T-helper 17 cell (primary cell): ENCODE data around the gene ZFTA. TPM values are rescaled to one million over a fixed set of nuclear protein-coding genes. Genes with fewer than 3 reads are reported as not detected.
A peak's percentile ranks its signal among the peaks of the same experiment; 100 is the strongest.
"Not testable (repeated sequence)": the region's sequence is repeated elsewhere in the genome, so short reads cannot be mapped to it uniquely, and the experiment has no call there.

Source experiments
- ATAC-seq: fragments of 150-1000 bp; cut with Tn5 transposase; 2 replicates; pipeline ENCODE4 v1.10.0; 2021; ENCODE audit warnings: mild to moderate bottlenecking, moderate library complexity
- DNase-seq, 3 donors: peaks; one replicate each; pipeline versions ENCODE4 v3.0.0 to v3.0.0-alpha.2; 2020 to 2021
- H3K9me3 ChIP-seq: one replicate; pipeline ENCODE4 v1.7.0; 2013; ENCODE audit warnings: low read length, mild to moderate bottlenecking; ENCODE audit not compliant: control insufficient read depth, poor library complexity, severe bottlenecking
- H3K27ac Mint-ChIP-seq: one replicate; pipeline ENCODE4 v1.8.0; 2022; ENCODE audit warnings: mild to moderate bottlenecking, moderate library complexity, mixed read lengths
- H3K27me3 Mint-ChIP-seq: one replicate; pipeline ENCODE4 v1.8.0; 2022; ENCODE audit warnings: mixed read lengths
- H3K36me3 Mint-ChIP-seq: one replicate; pipeline ENCODE4 v1.8.0; 2022; ENCODE audit warnings: low read depth, mixed read lengths
- H3K4me1 Mint-ChIP-seq: one replicate; pipeline ENCODE4 v1.8.0; 2022; ENCODE audit warnings: mild to moderate bottlenecking, mixed read lengths
- H3K4me3 Mint-ChIP-seq: one replicate; pipeline ENCODE4 v1.8.0; 2022; ENCODE audit warnings: mild to moderate bottlenecking, moderate library complexity, mixed read lengths
- total RNA-seq, 4 donors: library from RNA in 2 of 4; stranded (reverse) in 2 of 4; gene quantifications; one replicate each; pipeline ENCODE4 v1.2.3 and lab custom pipeline; 2022 to 2026

Gene ZFTA
- total RNA-seq, result 1 to 10 TPM; 1.1 to 1.9 TPM
- 5.4 to 8.1 reads per million in 2 donors for total RNA-seq (lab: John Stamatoyannopoulos, UW)

GRCh38 chr11:63768237-63769041 lies at the start of gene ZFTA:
ZFTA (minus strand) TSS chr11:63768775; CDS start chr11:63768622, 153 bp downstream.
- Mint-ChIP-seq H3K27me3 (peaks cover 9% of the 10 kb centered on the region), H3K36me3 (peaks cover 5% of the 10 kb centered on the region), H3K27ac (peak within 1 kb of the TSS; percentile 93), H3K4me1 (peaks cover 7% of the 10 kb centered on the region), H3K4me3 (peak within 1 kb of the TSS; percentile 99)
- H3K9me3 ChIP-seq, result no peaks in the 10 kb centered on the region
- ATAC-seq, result peak; percentile 75
- DNase-seq, result peak; percentile 56 to 67 (median 65)

DNA sequence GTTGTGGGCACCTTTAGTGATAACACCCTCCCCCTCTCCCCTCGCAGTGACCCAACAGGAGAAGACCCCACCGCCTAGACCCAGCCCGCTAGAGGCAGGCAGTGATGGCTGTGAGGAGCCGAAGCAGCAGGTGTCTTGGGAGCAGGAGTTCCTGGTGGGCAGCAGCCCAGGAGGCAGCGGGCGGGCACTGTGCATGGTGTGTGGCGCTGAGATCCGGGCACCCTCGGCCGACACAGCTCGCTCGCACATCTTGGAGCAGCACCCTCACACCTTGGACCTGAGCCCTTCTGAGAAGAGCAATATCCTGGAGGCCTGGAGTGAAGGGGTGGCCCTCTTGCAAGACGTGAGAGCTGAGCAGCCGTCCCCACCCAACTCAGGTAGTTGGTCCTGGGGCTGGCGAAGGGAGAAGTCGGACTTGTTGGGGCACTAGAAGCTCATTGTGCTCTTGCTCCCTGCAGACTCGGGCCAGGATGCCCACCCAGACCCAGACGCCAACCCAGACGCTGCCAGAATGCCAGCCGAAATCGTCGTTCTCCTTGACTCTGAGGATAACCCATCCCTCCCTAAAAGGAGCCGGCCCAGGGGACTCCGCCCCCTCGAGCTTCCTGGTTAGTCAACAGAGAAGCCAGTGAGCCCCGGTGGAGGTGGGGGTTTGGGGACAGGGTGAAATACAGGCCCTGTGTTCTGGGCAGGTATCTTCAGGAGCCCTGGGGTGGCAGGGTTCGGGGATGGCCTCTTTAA lies 49.4 kb upstream of the ZFTA start:
- H3K27me3 Mint-ChIP-seq, result no peaks in the 10 kb centered on the region
- H3K9me3 ChIP-seq, result no peaks in the 10 kb centered on the region
- no peak overlapping the region for H3K27ac Mint-ChIP-seq
- H3K36me3 Mint-ChIP-seq, result peaks cover 2% of the 10 kb centered on the region
- peaks cover 19% of the 10 kb centered on the region for H3K4me1 Mint-ChIP-seq
- no peak overlapping the region for H3K4me3 Mint-ChIP-seq
- ATAC-seq, result no peak
- DNase-seq, result no peak

DNA sequence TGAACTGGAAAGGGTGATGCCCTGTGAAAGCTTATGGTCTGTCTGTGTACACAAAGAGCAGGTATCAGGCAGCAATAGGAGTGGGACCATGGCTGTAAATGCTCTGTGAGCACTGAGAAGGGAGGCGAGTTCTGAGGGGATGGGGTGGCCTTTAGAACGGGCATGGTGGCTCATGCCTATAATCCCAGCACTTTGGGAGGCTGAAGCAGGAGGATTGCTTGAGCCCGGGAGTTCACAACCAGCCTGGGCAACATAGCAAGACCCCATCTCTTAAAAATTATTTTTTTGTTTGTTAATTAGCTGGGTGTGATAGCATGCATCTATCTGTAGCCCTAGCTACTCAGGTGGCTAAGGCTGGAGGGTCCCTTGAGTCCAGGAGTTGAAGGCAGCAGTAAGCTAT lies 48.2 kb upstream of the ZFTA start:
- H3K36me3 Mint-ChIP-seq, result peaks cover 2% of the 10 kb centered on the region
- peaks cover 21% of the 10 kb centered on the region for H3K4me1 Mint-ChIP-seq
- H3K9me3 ChIP-seq, result no peaks in the 10 kb centered on the region
- no peak overlapping the region for H3K4me3 Mint-ChIP-seq
- DNase-seq (no peak), ATAC-seq (no peak)
- no peak overlapping the region for H3K27ac Mint-ChIP-seq
- H3K27me3 Mint-ChIP-seq, result no peaks in the 10 kb centered on the region

DNA sequence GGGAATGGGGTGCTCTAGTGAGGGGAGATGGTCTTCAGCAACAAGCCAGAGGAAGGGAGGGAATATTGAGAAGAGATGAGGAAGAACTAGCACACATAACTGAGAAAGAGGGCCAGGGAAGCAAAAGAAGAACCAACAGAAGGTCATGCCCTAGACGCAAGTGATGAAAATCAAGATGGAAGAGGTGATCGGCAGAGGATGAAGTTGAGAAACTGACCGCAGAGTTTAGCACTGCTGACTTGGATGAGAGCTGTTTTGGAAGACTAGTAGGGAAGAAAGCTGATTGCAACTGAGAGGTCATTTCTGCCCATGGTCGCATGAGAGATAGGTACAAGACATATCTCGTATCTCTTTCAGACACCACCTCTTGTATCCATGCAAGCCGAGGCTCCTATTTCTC lies 47.6 kb upstream of the ZFTA start:
- no peaks in the 10 kb centered on the region for H3K9me3 ChIP-seq
- no peak for DNase-seq
- Mint-ChIP-seq H3K27me3 (no peaks in the 10 kb centered on the region), H3K27ac (peak overlapping the region; percentile 77), H3K4me3 (no peak overlapping the region), H3K36me3 (peaks cover 2% of the 10 kb centered on the region), H3K4me1 (peaks cover 21% of the 10 kb centered on the region)
- no peak for ATAC-seq

- Mint-ChIP-seq H3K36me3 (no peaks in the 10 kb centered on the region), H3K27me3 (no peaks in the 10 kb centered on the region), H3K27ac (peak overlapping the region; percentile 77), H3K4me1 (peaks cover 21% of the 10 kb centered on the region), H3K4me3 (peak overlapping the region; percentile 83)
- H3K9me3 ChIP-seq, result no peaks in the 10 kb centered on the region
- ATAC-seq (no peak), DNase-seq (no peak)
Observed at GRCh38 chr11:63814383-63814736, 45.8 kb upstream of the ZFTA start.

DNA sequence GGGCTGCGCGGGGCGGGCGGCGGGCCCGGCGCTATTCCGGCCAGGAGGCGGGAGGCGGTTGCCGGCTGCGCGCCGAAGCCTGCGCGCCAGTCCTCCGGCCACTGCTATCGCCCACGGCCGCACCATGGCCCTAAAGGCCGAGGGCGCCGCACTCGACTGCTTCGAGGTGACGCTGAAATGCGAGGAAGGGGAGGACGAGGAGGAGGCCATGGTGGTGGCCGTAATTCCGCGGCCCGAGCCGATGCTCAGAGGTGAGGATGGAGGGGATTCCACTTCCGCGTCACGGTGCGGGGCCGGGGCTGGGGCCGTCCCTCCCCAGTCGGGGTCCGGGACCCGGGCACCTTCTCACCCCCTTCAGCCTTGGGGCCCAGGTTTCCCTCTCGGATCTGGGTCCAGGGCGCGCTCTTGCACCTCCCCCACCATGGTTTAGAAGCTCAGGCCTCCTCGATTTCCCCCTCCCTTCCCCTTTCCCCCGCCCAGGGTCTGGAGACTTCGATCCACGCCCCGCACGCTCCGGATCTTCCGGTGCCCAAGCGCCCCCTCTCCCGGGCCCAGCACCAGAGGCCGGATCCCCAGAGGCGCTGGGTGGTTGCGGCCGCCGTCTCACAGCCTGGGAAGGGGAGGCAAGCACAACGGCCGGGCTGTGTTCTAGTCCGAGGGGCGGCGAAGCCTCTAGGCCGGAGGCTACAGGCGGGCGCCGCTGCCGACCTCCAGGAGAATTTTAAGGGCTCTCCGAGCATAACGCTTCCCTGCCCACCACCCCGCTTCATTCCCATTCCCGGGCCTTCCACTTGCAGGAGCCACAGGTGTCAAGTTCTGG lies 45.2 kb upstream of the ZFTA start:
- Mint-ChIP-seq H3K4me3 (peak overlapping the region; percentile 83), H3K27ac (no peak overlapping the region), H3K36me3 (no peaks in the 10 kb centered on the region), H3K27me3 (no peaks in the 10 kb centered on the region), H3K4me1 (peaks cover 21% of the 10 kb centered on the region)
- ATAC-seq (peak; percentile 36), DNase-seq (peak in 2 of 3 donors; percentile 22 to 23)
- H3K9me3 ChIP-seq, result no peaks in the 10 kb centered on the region

- Mint-ChIP-seq H3K4me1 (peaks cover 21% of the 10 kb centered on the region), H3K27ac (no peak within 1 kb of the TSS), H3K27me3 (no peaks in the 10 kb centered on the region), H3K36me3 (no peaks in the 10 kb centered on the region), H3K4me3 (peak within 1 kb of the TSS; percentile 83)
- DNase-seq (peak; percentile 53 to 70 (median 68)), ATAC-seq (peak; percentile 94)
- H3K9me3 ChIP-seq, result no peaks in the 10 kb centered on the region
Observed at GRCh38 chr11:63813035-63813562, 44.5 kb upstream of the ZFTA start, which contains the start of gene SPINDOC. SPINDOC (plus strand) TSS chr11:63813456; CDS start chr11:63813687, 231 bp downstream.

GRCh38 chr11:63811522-63811921 lies 42.9 kb upstream of the ZFTA start:
- no peak overlapping the region for H3K4me3 Mint-ChIP-seq
- H3K27me3 Mint-ChIP-seq, result no peaks in the 10 kb centered on the region
- no peaks in the 10 kb centered on the region for H3K36me3 Mint-ChIP-seq
- H3K4me1 Mint-ChIP-seq, result peaks cover 20% of the 10 kb centered on the region
- no peaks in the 10 kb centered on the region for H3K9me3 ChIP-seq
- ATAC-seq (no peak), DNase-seq (no peak)
- peak overlapping the region; percentile 34 for H3K27ac Mint-ChIP-seq

DNA sequence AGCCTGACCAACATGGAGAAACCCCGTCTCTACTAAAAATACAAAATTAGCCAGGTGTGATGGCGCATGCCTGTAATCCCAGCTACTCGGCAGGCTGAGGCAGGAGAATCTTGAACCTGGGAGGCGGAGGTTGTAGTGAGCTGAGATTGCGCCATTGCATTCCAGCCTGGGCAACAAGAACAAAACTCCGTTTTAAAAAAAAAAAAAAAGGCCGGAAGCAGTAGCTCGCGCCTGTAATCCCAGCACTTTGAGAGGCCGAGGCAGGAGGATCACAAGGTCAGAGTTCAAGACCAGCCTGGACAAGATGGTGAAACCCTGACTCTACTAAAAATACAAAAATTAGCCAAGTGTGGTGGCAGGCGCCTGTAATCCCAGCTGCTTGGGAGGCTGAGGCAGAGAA lies 41.8 kb upstream of the ZFTA start:
- H3K36me3 Mint-ChIP-seq, H3K27ac Mint-ChIP-seq, H3K27me3 Mint-ChIP-seq, DNase-seq, H3K4me3 Mint-ChIP-seq, ATAC-seq, H3K9me3 ChIP-seq: not testable (repeated sequence)
- H3K4me1 Mint-ChIP-seq, result peaks cover 12% of the 10 kb centered on the region

DNA sequence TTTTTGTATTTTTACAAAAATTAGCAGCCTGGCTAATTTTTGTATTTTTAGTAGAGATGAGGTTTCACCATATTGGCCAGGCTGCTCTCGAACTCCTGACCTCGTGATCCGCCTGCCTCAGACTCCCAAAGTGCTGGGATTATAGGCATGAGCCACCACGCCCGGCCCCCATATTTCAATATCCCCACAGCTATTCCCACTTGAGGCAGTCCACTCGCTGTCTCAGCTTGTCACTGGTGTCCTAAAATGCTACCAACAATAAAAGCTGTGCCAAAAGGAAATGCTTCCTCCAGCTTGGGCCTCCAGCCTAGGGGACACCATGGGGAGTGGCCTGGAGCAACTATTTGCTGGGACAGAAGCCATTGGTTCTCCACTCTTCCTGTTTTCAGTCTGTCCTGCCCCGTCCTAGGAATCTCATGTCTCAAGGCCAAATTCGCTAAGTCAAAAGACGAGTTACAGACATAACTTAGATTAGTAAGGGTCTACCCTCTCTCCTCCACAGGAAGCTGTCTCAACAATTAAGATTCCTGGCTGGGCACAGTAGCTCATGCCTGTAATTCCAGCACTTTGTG lies 37.4 kb upstream of the ZFTA start:
- Mint-ChIP-seq H3K4me1 (no peaks in the 10 kb centered on the region), H3K27ac (no peak overlapping the region), H3K4me3 (no peak overlapping the region), H3K27me3 (no peaks in the 10 kb centered on the region), H3K36me3 (no peaks in the 10 kb centered on the region)
- ATAC-seq (no peak), DNase-seq (no peak)
- H3K9me3 ChIP-seq, result no peaks in the 10 kb centered on the region

- Mint-ChIP-seq H3K27me3 (peaks cover 4% of the 10 kb centered on the region), H3K4me3 (no peak overlapping the region), H3K27ac (no peak overlapping the region), H3K4me1 (no peaks in the 10 kb centered on the region), H3K36me3 (no peaks in the 10 kb centered on the region)
- ATAC-seq (no peak), DNase-seq (no peak)
- no peaks in the 10 kb centered on the region for H3K9me3 ChIP-seq
Observed at GRCh38 chr11:63804259-63804658, 35.7 kb upstream of the ZFTA start.

- Mint-ChIP-seq H3K4me3 (no peak overlapping the region), H3K27ac (no peak overlapping the region), H3K27me3 (peaks cover 9% of the 10 kb centered on the region), H3K36me3 (peaks cover 3% of the 10 kb centered on the region), H3K4me1 (no peaks in the 10 kb centered on the region)
- no peaks in the 10 kb centered on the region for H3K9me3 ChIP-seq
- DNase-seq, result no peak
- ATAC-seq, result no peak
Observed at GRCh38 chr11:63802637-63803414, 34.3 kb upstream of the ZFTA start.
